Astrocyte (in vitro differentiated cells and primary cell): ENCODE measurements around the gene ROBO2. TPM values are rescaled to one million over a fixed set of nuclear protein-coding genes. Genes with fewer than 3 reads are reported as not detected.

Experiments used
- DNase-seq: peaks from one replicate; pipeline ENCODE4 v3.0.0-alpha.2; 2010; ENCODE audit warnings: low read depth
- FAIRE-seq: peaks from 2 replicates; lab custom pipeline; 2011; peaks lifted over from hg19 to GRCh38; lab: Jason Lieb, UNC
- H2AFZ ChIP-seq: 2 replicates; pipeline ENCODE4 v1.6.0; 2012; ENCODE audit warnings: low read depth, low read length, inconsistent platforms
- H3K27ac ChIP-seq: 2 replicates; pipeline ENCODE4 v1.5.1; 2011; ENCODE audit warnings: low read depth, low read length, inconsistent platforms
- H3K27me3 ChIP-seq: 2 replicates; pipeline ENCODE4 v1.6.0; 2011; ENCODE audit warnings: low read length, inconsistent platforms; ENCODE audit not compliant: insufficient read depth
- H3K36me3 ChIP-seq: 2 replicates; pipeline ENCODE4 v1.5.1; 2011; ENCODE audit warnings: low read length, inconsistent platforms; ENCODE audit not compliant: insufficient read depth
- H3K4me1 ChIP-seq: 2 replicates; pipeline ENCODE4 v1.5.1; 2011; ENCODE audit warnings: low read length, inconsistent platforms; ENCODE audit not compliant: insufficient read depth
- H3K4me2 ChIP-seq: 2 replicates; pipeline ENCODE4 v1.6.0; 2012; ENCODE audit warnings: low read length, inconsistent platforms
- H3K4me3 ChIP-seq: 2 replicates; pipeline ENCODE4 v1.5.1; 2011; ENCODE audit warnings: low read depth, mild to moderate bottlenecking, low read length, inconsistent platforms; ENCODE audit not compliant: insufficient read depth
- H3K79me2 ChIP-seq: 2 replicates; pipeline ENCODE4 v1.6.0; 2012; ENCODE audit warnings: mild to moderate bottlenecking, low read length, inconsistent platforms; ENCODE audit not compliant: insufficient read depth
- H3K9ac ChIP-seq: 2 replicates; pipeline ENCODE4 v1.6.0; 2012; ENCODE audit warnings: mild to moderate bottlenecking, low read length, inconsistent platforms
- H3K9me3 ChIP-seq: 2 replicates; pipeline ENCODE4 v1.5.1; 2012; ENCODE audit warnings: low read depth, mild to moderate bottlenecking, low read length, inconsistent platforms; ENCODE audit not compliant: insufficient read depth
- H4K20me1 ChIP-seq: 2 replicates; pipeline ENCODE4 v1.6.0; 2012; ENCODE audit warnings: low read length, inconsistent platforms; ENCODE audit not compliant: insufficient read depth
- H3K27ac Mint-ChIP-seq: one replicate; pipeline ENCODE4 v1.8.0; 2021; ENCODE audit warnings: mild to moderate bottlenecking, mixed read lengths; ENCODE audit not compliant: unreplicated experiment
- H3K27me3 Mint-ChIP-seq: one replicate; pipeline ENCODE4 v1.8.0; 2021; ENCODE audit warnings: low read depth, mixed read lengths; ENCODE audit not compliant: unreplicated experiment
- H3K36me3 Mint-ChIP-seq: one replicate; pipeline ENCODE4 v1.8.0; 2021; ENCODE audit warnings: low read depth, mixed read lengths; ENCODE audit not compliant: unreplicated experiment
- H3K4me1 Mint-ChIP-seq: one replicate; pipeline ENCODE4 v1.8.0; 2021; ENCODE audit warnings: low read depth, mixed read lengths; ENCODE audit not compliant: unreplicated experiment
- H3K4me3 Mint-ChIP-seq: one replicate; pipeline ENCODE4 v1.8.0; 2021; ENCODE audit warnings: mild to moderate bottlenecking, moderate library complexity, mixed read lengths; ENCODE audit not compliant: unreplicated experiment
- H3K9me3 Mint-ChIP-seq: one replicate; pipeline ENCODE4 v1.8.0; 2021; ENCODE audit warnings: mild to moderate bottlenecking, mixed read lengths; ENCODE audit not compliant: unreplicated experiment
- CTCF ChIP-seq: IDR thresholded peaks from 2 replicates; pipeline ENCODE4 v1.5.1; 2011; ENCODE audit warnings: low read depth, mild to moderate bottlenecking, inconsistent platforms, low read length, moderate library complexity; ENCODE audit not compliant: insufficient read depth
- EZH2 ChIP-seq: IDR thresholded peaks from 2 replicates; pipeline ENCODE4 v1.6.1; 2012; ENCODE audit warnings: mild to moderate bottlenecking, low read length, inconsistent platforms; ENCODE audit not compliant: insufficient read depth
- total RNA-seq: library from RNA; stranded (reverse); gene quantifications from 2 replicates; pipeline ENCODE4 v1.2.1, GENCODE V29; 2021

Gene ROBO2
- total RNA-seq, 1 donor from 2014 or later: 1.4 TPM

- Histone ChIP-seq H3K9ac (no peak overlapping the region), H3K4me1 (no peaks in the 10 kb centered on the region), H3K4me2 (no peak overlapping the region), H3K27me3 (no peaks in the 10 kb centered on the region), H4K20me1 (no peaks in the 10 kb centered on the region), H2AFZ (peak overlapping the region; percentile 20), H3K4me3 (no peak overlapping the region), H3K27ac (no peak overlapping the region), H3K36me3 (no peaks in the 10 kb centered on the region), H3K9me3 (no peaks in the 10 kb centered on the region), H3K79me2 (no peaks in the 10 kb centered on the region)
- H3K36me3 Mint-ChIP-seq: no peaks in the 10 kb centered on the region
- no peak for DNase-seq
- FAIRE-seq: no peak
- H3K27ac Mint-ChIP-seq: no peak overlapping the region
- no peaks in the 10 kb centered on the region for H3K9me3 Mint-ChIP-seq
- H3K4me1 Mint-ChIP-seq: peaks cover 11% of the 10 kb centered on the region
- no peaks in the 10 kb centered on the region for H3K27me3 Mint-ChIP-seq
- TF ChIP-seq EZH2 (no peak), CTCF (no peak)
- H3K4me3 Mint-ChIP-seq: no peak overlapping the region
These were observed 12.2 kb downstream of the ROBO2 start for GRCh38 chr3:77052051-77052501.

GRCh38 chr3:77052733-77053670 lies 13.1 kb downstream of the ROBO2 start:
- H2AFZ ChIP-seq: no peak overlapping the region
- TF ChIP-seq CTCF (no peak), EZH2 (no peak)
- no peaks in the 10 kb centered on the region for H3K4me1 ChIP-seq
- no peak overlapping the region for H3K4me2 ChIP-seq
- no peaks in the 10 kb centered on the region for H3K9me3 ChIP-seq
- no peaks in the 10 kb centered on the region for H3K9me3 Mint-ChIP-seq
- no peaks in the 10 kb centered on the region for H3K27me3 Mint-ChIP-seq
- H3K9ac ChIP-seq: no peak overlapping the region
- no peaks in the 10 kb centered on the region for H3K79me2 ChIP-seq
- no peak overlapping the region for H3K4me3 ChIP-seq
- FAIRE-seq (no peak), DNase-seq (no peak)
- H3K27me3 ChIP-seq: no peaks in the 10 kb centered on the region
- H3K4me3 Mint-ChIP-seq: no peak overlapping the region
- no peak overlapping the region for H3K27ac ChIP-seq
- H3K36me3 ChIP-seq: no peaks in the 10 kb centered on the region
- peaks cover 11% of the 10 kb centered on the region for H3K4me1 Mint-ChIP-seq
- H4K20me1 ChIP-seq: no peaks in the 10 kb centered on the region
- H3K27ac Mint-ChIP-seq: no peak overlapping the region
- H3K36me3 Mint-ChIP-seq: no peaks in the 10 kb centered on the region

GRCh38 chr3:77053795-77054194 lies 13.9 kb downstream of the ROBO2 start:
- H3K4me2 ChIP-seq: no peak overlapping the region
- DNase-seq (no peak), FAIRE-seq (no peak)
- H3K4me3 ChIP-seq: no peak overlapping the region
- Mint-ChIP-seq H3K27me3 (no peaks in the 10 kb centered on the region), H3K4me1 (peaks cover 11% of the 10 kb centered on the region), H3K27ac (peak overlapping the region; percentile 23), H3K36me3 (no peaks in the 10 kb centered on the region), H3K4me3 (no peak overlapping the region), H3K9me3 (no peaks in the 10 kb centered on the region)
- no peak overlapping the region for H2AFZ ChIP-seq
- no peaks in the 10 kb centered on the region for H3K36me3 ChIP-seq
- H3K27me3 ChIP-seq: no peaks in the 10 kb centered on the region
- TF ChIP-seq CTCF (no peak), EZH2 (no peak)
- H3K4me1 ChIP-seq: no peaks in the 10 kb centered on the region
- no peak overlapping the region for H3K27ac ChIP-seq
- H3K79me2 ChIP-seq: no peaks in the 10 kb centered on the region
- no peaks in the 10 kb centered on the region for H4K20me1 ChIP-seq
- no peak overlapping the region for H3K9ac ChIP-seq
- H3K9me3 ChIP-seq: no peaks in the 10 kb centered on the region
